ENCODE results near the gene MPP1. TPM values are rescaled to one million over a fixed set of nuclear protein-coding genes. Genes with fewer than 3 reads are reported as not detected.

MPP1 gene
- total RNA-seq, 1 experiment from 2014 or later: 89.3 TPM

GRCh38 chrX:154815274-154815818, 10.1 kb upstream of the MPP1 start:
- POLR2A ChIA-PET: interaction anchor here (0.7 kb wide), 1 partner anchor 23 kb away, joined by 3 read pairs; no protein-coding TSS in a partner anchor
- H3K9me3 ChIP-seq (ENCODE audit: control insufficient read depth, insufficient read depth, low read depth, low read length): no peaks in the 10 kb centered on the region
- CTCF ChIA-PET: no interaction called here
- no peak for TF ChIP-seq TCF7L2 (IDR thresholded peaks at IDR 0.05; ENCODE audit: low read depth, low read length)
- TF ChIP-seq POLR2AphosphoS5 (IDR thresholded peaks at IDR 0.05; ENCODE audit: low read depth, low read length): no peak
- no peak overlapping the region for H3K27ac ChIP-seq (ENCODE audit: low read length)
- no peaks in the 10 kb centered on the region for H3K27me3 ChIP-seq (ENCODE audit: control insufficient read depth, insufficient read depth, low read length)
- peaks cover 8% of the 10 kb centered on the region for H3K4me1 ChIP-seq (ENCODE audit: control insufficient read depth, insufficient read depth, low read length)
- no peaks in the 10 kb centered on the region for H3K36me3 ChIP-seq (ENCODE audit: control insufficient read depth, insufficient read depth, low read length)
- intact Hi-C loops (cut with micrococcal nuclease; ENCODE audit: unreplicated experiment): no loop called here
- H3K4me3 ChIP-seq (ENCODE audit: low read depth in 2 of 2, low read length in 2 of 2): no peak overlapping the region
- no TSS peak for BruUV-seq (replicated peaks)
- in situ Hi-C loops (cut with HindIII; ENCODE audit: low pct_unique_long_range_greater_than_20kb, low sequenced_read_pairs): no loop called here
- ATAC-seq: no peak
- no peak for DNase-seq (ENCODE audit: low read depth, low spot score)

- H3K36me3 ChIP-seq (ENCODE audit: control insufficient read depth, insufficient read depth, low read length): no peaks in the 10 kb centered on the region
- H3K9me3 ChIP-seq (ENCODE audit: control insufficient read depth, insufficient read depth, low read depth, low read length): no peaks in the 10 kb centered on the region
- ChIA-PET POLR2A (no interaction called here), CTCF (no interaction called here)
- no peak for ATAC-seq
- in situ Hi-C loops (cut with HindIII; ENCODE audit: low pct_unique_long_range_greater_than_20kb, low sequenced_read_pairs): no loop called here
- DNase-seq (ENCODE audit: low read depth, low spot score): no peak
- no peak overlapping the region for H3K4me3 ChIP-seq (ENCODE audit: low read depth in 2 of 2, low read length in 2 of 2)
- no peaks in the 10 kb centered on the region for H3K27me3 ChIP-seq (ENCODE audit: control insufficient read depth, insufficient read depth, low read length)
- H3K4me1 ChIP-seq (ENCODE audit: control insufficient read depth, insufficient read depth, low read length): peaks cover 8% of the 10 kb centered on the region
- TF ChIP-seq TCF7L2 (IDR thresholded peaks at IDR 0.05; ENCODE audit: low read depth, low read length) (no peak), REST (IDR thresholded peaks at IDR 0.05; ENCODE audit: insufficient read depth in 1 of 2, low read depth in 2 of 2, low read length in 1 of 2) (no peak), SIN3A (IDR thresholded peaks at IDR 0.05; ENCODE audit: borderline replicate concordance, insufficient read depth, low read depth, low read length) (no peak), POLR2AphosphoS5 (IDR thresholded peaks at IDR 0.05; ENCODE audit: low read depth, low read length) (no peak)
- TF ChIP-seq, protein P1, sequence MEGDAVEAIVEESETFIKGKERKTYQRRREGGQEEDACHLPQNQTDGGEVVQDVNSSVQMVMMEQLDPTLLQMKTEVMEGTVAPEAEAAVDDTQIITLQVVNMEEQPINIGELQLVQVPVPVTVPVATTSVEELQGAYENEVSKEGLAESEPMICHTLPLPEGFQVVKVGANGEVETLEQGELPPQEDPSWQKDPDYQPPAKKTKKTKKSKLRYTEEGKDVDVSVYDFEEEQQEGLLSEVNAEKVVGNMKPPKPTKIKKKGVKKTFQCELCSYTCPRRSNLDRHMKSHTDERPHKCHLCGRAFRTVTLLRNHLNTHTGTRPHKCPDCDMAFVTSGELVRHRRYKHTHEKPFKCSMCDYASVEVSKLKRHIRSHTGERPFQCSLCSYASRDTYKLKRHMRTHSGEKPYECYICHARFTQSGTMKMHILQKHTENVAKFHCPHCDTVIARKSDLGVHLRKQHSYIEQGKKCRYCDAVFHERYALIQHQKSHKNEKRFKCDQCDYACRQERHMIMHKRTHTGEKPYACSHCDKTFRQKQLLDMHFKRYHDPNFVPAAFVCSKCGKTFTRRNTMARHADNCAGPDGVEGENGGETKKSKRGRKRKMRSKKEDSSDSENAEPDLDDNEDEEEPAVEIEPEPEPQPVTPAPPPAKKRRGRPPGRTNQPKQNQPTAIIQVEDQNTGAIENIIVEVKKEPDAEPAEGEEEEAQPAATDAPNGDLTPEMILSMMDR (IDR thresholded peaks at IDR 0.05): no peak
- no peak overlapping the region for H3K27ac ChIP-seq (ENCODE audit: low read length)
- BruUV-seq (replicated peaks): no TSS peak
- intact Hi-C loops (cut with micrococcal nuclease; ENCODE audit: unreplicated experiment): no loop called here
Observed at GRCh38 chrX:154813801-154814200, 8.5 kb upstream of the MPP1 start.

GRCh38 chrX:154812341-154813101, 7.2 kb upstream of the MPP1 start:
- ATAC-seq (no peak), DNase-seq (ENCODE audit: low read depth, low spot score) (no peak)
- H3K4me3 ChIP-seq (ENCODE audit: low read depth in 2 of 2, low read length in 2 of 2): no peak overlapping the region
- no peaks in the 10 kb centered on the region for H3K27me3 ChIP-seq (ENCODE audit: control insufficient read depth, insufficient read depth, low read length)
- in situ Hi-C loops (cut with HindIII; ENCODE audit: low pct_unique_long_range_greater_than_20kb, low sequenced_read_pairs) (no loop called here), intact Hi-C loops (cut with micrococcal nuclease; ENCODE audit: unreplicated experiment) (no loop called here)
- H3K27ac ChIP-seq (ENCODE audit: low read length): no peak overlapping the region
- BruUV-seq (replicated peaks): no TSS peak
- H3K4me1 ChIP-seq (ENCODE audit: control insufficient read depth, insufficient read depth, low read length): peaks cover 8% of the 10 kb centered on the region
- POLR2A ChIA-PET: no interaction called here
- TF ChIP-seq SIN3A (IDR thresholded peaks at IDR 0.05; ENCODE audit: borderline replicate concordance, insufficient read depth, low read depth, low read length) (no peak), POLR2AphosphoS5 (IDR thresholded peaks at IDR 0.05; ENCODE audit: low read depth, low read length) (no peak), REST (IDR thresholded peaks at IDR 0.05; ENCODE audit: insufficient read depth in 1 of 2, low read depth in 2 of 2, low read length in 1 of 2) (no peak), TCF7L2 (IDR thresholded peaks at IDR 0.05; ENCODE audit: low read depth, low read length) (no peak)
- TF ChIP-seq, protein P1 (IDR thresholded peaks at IDR 0.05): no peak
- no peaks in the 10 kb centered on the region for H3K36me3 ChIP-seq (ENCODE audit: control insufficient read depth, insufficient read depth, low read length)
- CTCF ChIA-PET: no interaction called here
- H3K9me3 ChIP-seq (ENCODE audit: control insufficient read depth, insufficient read depth, low read depth, low read length): peaks cover 1% of the 10 kb centered on the region; the same call in 1 of the 2 replicates
